ENCODE results near the gene TOM1L1.

- no peak for TF ChIP-seq TAF1 (IDR thresholded peaks at IDR 0.05; ENCODE audit: low read depth, low read length)
- TF ChIP-seq POLR2A (IDR thresholded peaks at IDR 0.05; ENCODE audit: low read depth, low read length): no peak
- no peak for TF ChIP-seq POLR2AphosphoS5 (IDR thresholded peaks at IDR 0.05; ENCODE audit: low read depth, low read length)
- no peak for TF ChIP-seq SPI1 (IDR thresholded peaks at IDR 0.05; ENCODE audit: low read depth, low read length)
These were observed 103.8 kb downstream of the TOM1L1 start for GRCh38 chr17:55004484-55004883.

All from GM12891 (cell line).